ENCODE measurements around the gene ZNF93. TPM values are rescaled to one million over a fixed set of nuclear protein-coding genes. Genes with fewer than 3 reads are reported as not detected.

The ZNF93 gene
- total and polyA plus RNA-seq, 2 of the 8 experiments (the other 6 are each of a cell fraction or from before 2014, with no cell fraction given) = 40.8 to 61.8 TPM

GRCh38 chr19:19866611-19867248 lies 34.0 kb upstream of the ZNF93 start (continued):
- TF ChIP-seq POLR2AphosphoS5 (IDR thresholded peaks at IDR 0.05; ENCODE audit: low read depth, low read length) (peak; percentile 94), CHD7 (IDR thresholded peaks at IDR 0.05; ENCODE audit: insufficient replicate concordance, low read length) (no peak), FOSL1 (IDR thresholded peaks at IDR 0.05; ENCODE audit: insufficient read depth, low read depth, low read length) (no peak), CREB1 (IDR thresholded peaks at IDR 0.05) (0 out of 2 replicates have a peak, but pooled peaks have one; percentile 24), SUZ12 (IDR thresholded peaks at IDR 0.05; ENCODE audit: low read length) (no peak), SP1 (IDR thresholded peaks at IDR 0.05; ENCODE audit: low read depth, low read length) (0 out of 2 replicates have a peak, but pooled peaks have one; percentile 33), ATF3 (IDR thresholded peaks at IDR 0.05; ENCODE audit: insufficient read depth, low read depth, low read length) (no peak), TBP (IDR thresholded peaks at IDR 0.05; ENCODE audit: low read depth, low read length) (peak; percentile 92), TCF12 (IDR thresholded peaks at IDR 0.05; ENCODE audit: low read depth, low read length) (no peak), EZH2 (IDR thresholded peaks at IDR 0.05; ENCODE audit: low read depth, low read length, severe bottlenecking) (no peak), MAFK (IDR thresholded peaks at IDR 0.05; ENCODE audit: low read depth, low read length) (no peak)

Data from H1 (cell line).